HFF-Myc (cell line): Measurements from ENCODE around the gene LDAH.
"Not testable (repeated sequence)": the region's sequence is repeated elsewhere in the genome, so short reads cannot be mapped to it uniquely, and the experiment has no call there.

Source experiments
- DNase-seq: peaks from one replicate; pipeline ENCODE4 v3.0.0-alpha.2; 2011; ENCODE audit warnings: low read depth; ENCODE audit errors: extremely low read depth
- H3K4me3 ChIP-seq: replicated peaks from 2 replicates; pipeline ENCODE4 v1.5.1; 2011; ENCODE audit warnings: low read depth, mild to moderate bottlenecking, control low read depth, low read length
- CTCF ChIP-seq: IDR thresholded peaks from 2 replicates; pipeline ENCODE4 v1.5.1; 2012; ENCODE audit warnings: mild to moderate bottlenecking, low read depth, low read length, control low read depth; ENCODE audit errors: missing control alignments

The LDAH gene

DNA sequence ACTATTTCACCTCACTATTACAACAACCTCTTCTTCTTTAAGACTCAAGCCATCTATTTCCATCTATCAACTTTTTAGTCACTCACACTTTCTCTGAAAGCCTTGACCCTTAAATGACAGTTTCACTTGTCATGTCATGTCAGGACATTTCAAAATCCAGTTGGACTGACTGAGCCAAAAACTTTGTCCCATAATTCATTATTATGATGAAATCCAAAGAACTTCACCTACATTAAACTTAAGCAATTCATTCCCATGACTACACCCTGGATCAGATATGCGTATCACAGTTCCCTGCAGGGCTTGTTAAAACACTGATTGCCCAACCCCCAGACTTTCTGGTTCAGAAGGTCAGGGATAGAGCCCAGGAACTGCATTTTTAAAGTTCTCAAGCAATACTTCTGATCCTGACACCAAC is 26.5 kb downstream of the LDAH start:
- DNase-seq, result no peak
- no peak overlapping the region for H3K4me3 ChIP-seq
- TF ChIP-seq CTCF, result no peak

DNA sequence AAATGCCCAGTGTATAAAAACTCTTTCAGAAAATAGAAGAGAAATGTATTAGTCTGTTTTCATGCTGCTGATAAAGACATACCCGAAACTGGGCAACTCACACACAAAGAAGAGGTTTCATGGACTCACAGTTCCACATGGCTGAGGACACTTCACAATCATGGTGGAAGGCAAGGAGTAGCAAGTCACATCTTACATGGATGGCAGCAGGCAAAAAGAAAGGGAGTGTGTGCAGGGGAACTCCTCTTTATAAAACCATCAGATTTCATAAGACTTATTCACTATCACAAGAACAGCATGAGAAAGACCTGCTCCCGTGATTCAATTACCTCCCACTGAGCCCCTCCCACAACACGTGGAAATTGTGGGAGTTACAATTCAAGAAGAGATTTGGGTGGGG is 29.0 kb downstream of the LDAH start:
- DNase-seq, H3K4me3 ChIP-seq: not testable (repeated sequence)

DNA sequence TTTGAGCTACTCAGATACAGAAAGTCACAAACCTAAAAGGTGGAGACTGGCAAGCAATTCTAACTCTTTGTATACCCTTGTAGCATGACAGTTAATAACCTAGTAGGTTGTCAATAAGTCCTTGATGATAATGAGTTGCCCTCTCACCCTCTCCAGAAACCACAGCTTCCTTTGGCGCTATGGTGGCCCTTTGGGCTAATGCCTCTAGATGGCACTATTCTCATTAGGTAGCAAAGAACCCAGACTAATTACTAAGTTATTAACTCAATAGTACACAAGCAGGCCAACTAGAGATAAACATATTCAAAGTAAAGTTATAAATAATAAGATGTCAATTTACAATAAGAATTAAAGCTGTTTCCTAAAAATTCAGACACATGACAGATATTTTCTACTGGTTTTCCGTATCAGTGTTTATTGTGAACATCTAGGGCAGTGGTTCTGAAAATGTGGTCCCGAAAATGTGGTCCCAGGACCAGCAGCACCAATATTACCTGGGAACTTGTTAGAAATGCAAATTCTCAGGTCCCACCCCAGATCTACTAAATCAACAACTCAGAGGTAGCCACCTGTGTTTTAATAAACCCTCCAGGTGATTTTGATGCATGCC is 41.1 kb downstream of the LDAH start:
- H3K4me3 ChIP-seq, result no peak overlapping the region
- TF ChIP-seq CTCF, result peak; percentile 71
- no peak for DNase-seq

DNA sequence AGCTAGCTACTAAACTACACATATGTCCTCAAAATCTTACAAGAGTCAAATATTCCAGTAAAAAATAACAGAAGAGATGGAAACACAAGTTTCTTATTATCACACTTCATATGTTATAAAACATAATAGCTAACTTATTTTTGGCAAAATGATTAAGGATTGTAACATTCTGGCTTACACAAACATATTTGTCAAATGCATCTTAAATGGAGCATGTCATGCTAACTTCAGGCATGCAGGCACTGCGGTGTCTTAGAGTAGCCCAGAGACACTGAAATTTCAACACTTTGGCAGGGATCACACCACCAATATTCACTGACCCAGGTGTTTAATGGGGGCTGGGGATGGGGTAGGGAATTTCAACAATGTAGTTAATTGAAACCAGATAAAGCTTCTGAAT is 51.6 kb downstream of the LDAH start:
- no peak overlapping the region for H3K4me3 ChIP-seq
- no peak for TF ChIP-seq CTCF
- DNase-seq, result no peak

- TF ChIP-seq CTCF, result no peak
- no peak overlapping the region for H3K4me3 ChIP-seq
- no peak for DNase-seq
Measured at GRCh38 chr2:20766798-20767644, 55.9 kb downstream of the LDAH start.

GRCh38 chr2:20766213-20766612 is 56.7 kb downstream of the LDAH start:
- DNase-seq, result no peak
- no peak for TF ChIP-seq CTCF

GRCh38 chr2:20762945-20763683 is 59.8 kb downstream of the LDAH start:
- TF ChIP-seq CTCF, result no peak
- H3K4me3 ChIP-seq, result no peak overlapping the region
- DNase-seq, result no peak

More at GRCh38 chr2:20766213-20766612, 56.7 kb downstream of the LDAH start:
- no peak overlapping the region for H3K4me3 ChIP-seq
